SK-N-SH (cell line): ENCODE data around the gene MYPN. TPM values are rescaled to one million over a fixed set of nuclear protein-coding genes. Genes with fewer than 3 reads are reported as not detected.
"Not testable (repeated sequence)": the region's sequence is repeated elsewhere in the genome, so short reads cannot be mapped to it uniquely, and the experiment has no call there.

Experiments
- CTCF ChIA-PET: fragments of 300-600, 350-600 bp; formaldehyde crosslinking; extraction: SDS; loops from one replicate; lab custom pipeline; 2021; lab: Yijun Ruan, JAX
- POLR2A ChIA-PET: fragments of 350-600 bp; sonication (Branson Sonifier 250); formaldehyde crosslinking; extraction: SDS; loops from one replicate; lab custom pipeline; 2020; ENCODE audit warnings: antibody characterized with exemption, inconsistent platforms; lab: Yijun Ruan, JAX
- DNase-seq: peaks from one replicate; pipeline ENCODE4 v3.0.0; 2012
- H2AFZ ChIP-seq: fragments of 200-600 bp; sonication (generic); 2 replicates; pipeline ENCODE4 v1.8.1; 2016; ENCODE audit warnings: antibody characterized with exemption, mild to moderate bottlenecking, low read depth
- H3F3A ChIP-seq: fragments of 200-600 bp; sonication (generic); replicated peaks from 2 replicates; pipeline ENCODE3; 2016; ENCODE audit warnings: antibody characterized with exemption, mild to moderate bottlenecking; ENCODE audit not compliant: insufficient read depth
- H3K27ac ChIP-seq, 2 experiments: fragments of 200-500 bp in 1 of 2; fragments of 200-600 bp in 1 of 2; sonication (Bioruptor generic) in 1 of 2; sonication (generic), shearing (Covaris generic) in 1 of 2; 2 replicates each; pipeline versions ENCODE4 v1.5.1 to v1.6.1; 2014 to 2016; ENCODE audit warnings: low read depth in 2 of 2, inconsistent platforms in 1 of 2, low read length in 1 of 2, mild to moderate bottlenecking in 1 of 2, mixed read lengths in 1 of 2
- H3K27me3 ChIP-seq: fragments of 200-600 bp; sonication (generic), shearing (Covaris generic); 2 replicates; pipeline ENCODE4 v1.6.1; 2016; ENCODE audit warnings: mixed run types; ENCODE audit not compliant: insufficient read depth
- H3K36me3 ChIP-seq, 2 experiments: fragments of 200-500 bp in 1 of 2; fragments of 200-600 bp in 1 of 2; sonication (Bioruptor generic) in 1 of 2; sonication (generic) in 1 of 2; replicated peaks in 1 of 2; 2 replicates each; pipeline versions ENCODE3 to v1.5.1; 2014 to 2016; ENCODE audit warnings: low read length in 1 of 2, mild to moderate bottlenecking in 1 of 2; ENCODE audit not compliant: insufficient read depth in 2 of 2, control insufficient read depth in 1 of 2
- H3K4me1 ChIP-seq, 2 experiments: fragments of 200-500 bp in 1 of 2; fragments of 200-600 bp in 1 of 2; sonication (Bioruptor generic) in 1 of 2; sonication (generic), shearing (Covaris generic) in 1 of 2; 2 replicates each; pipeline versions ENCODE4 v1.5.1 to v1.6.1; 2014 to 2016; ENCODE audit warnings: low read depth in 1 of 2, low read length in 1 of 2, mixed run types in 1 of 2; ENCODE audit not compliant: insufficient read depth in 2 of 2, control insufficient read depth in 1 of 2
- H3K4me2 ChIP-seq: fragments of 200-600 bp; sonication (generic), shearing (Covaris generic); 2 replicates; pipeline ENCODE4 v1.6.1; 2017; ENCODE audit warnings: mixed run types
- H3K4me3 ChIP-seq, 2 experiments: fragments of 200-500 bp in 1 of 2; fragments of 200-600 bp in 1 of 2; sonication (Bioruptor generic) in 1 of 2; sonication (generic), shearing (Covaris generic) in 1 of 2; 2 replicates each; pipeline versions ENCODE4 v1.5.1 to v1.8.1; 2014 to 2016; ENCODE audit warnings: low read depth in 2 of 2, inconsistent platforms in 1 of 2, low read length in 1 of 2, mild to moderate bottlenecking in 1 of 2, mixed read lengths in 1 of 2, moderate library complexity in 1 of 2
- H3K79me2 ChIP-seq: fragments of 200-600 bp; sonication (generic); 2 replicates; pipeline ENCODE4 v1.8.1; 2017; ENCODE audit warnings: mild to moderate bottlenecking; ENCODE audit not compliant: insufficient read depth
- H3K9ac ChIP-seq: fragments of 200-600 bp; sonication (generic); 2 replicates; pipeline ENCODE4 v1.6.1; 2017; ENCODE audit warnings: mixed run types
- H3K9me2 ChIP-seq: fragments of 200-600 bp; sonication (generic); 2 replicates; pipeline ENCODE4 v1.6.1; 2017; ENCODE audit warnings: mixed run types
- H3K9me3 ChIP-seq: fragments of 200-600 bp; sonication (generic); 2 replicates; pipeline ENCODE4 v1.6.1; 2017; ENCODE audit warnings: mixed run types, mild to moderate bottlenecking, moderate library complexity
- H4K20me1 ChIP-seq: fragments of 200-600 bp; sonication (generic); 2 replicates; pipeline ENCODE4 v1.6.1; 2017; ENCODE audit warnings: mild to moderate bottlenecking, mixed run types; ENCODE audit not compliant: insufficient read depth
- CTCF ChIP-seq: fragments of 200-600 bp; sonication (generic); IDR thresholded peaks from 2 replicates; pipeline ENCODE4 v1.6.1; 2017; ENCODE audit warnings: antibody characterized with exemption, mild to moderate bottlenecking, moderate library complexity
- EZH2phosphoT487 ChIP-seq: fragments of 200-600 bp; sonication (generic); IDR thresholded peaks from 2 replicates; pipeline ENCODE4 v1.6.1; 2017; ENCODE audit warnings: low read depth, mixed run types, mild to moderate bottlenecking, antibody characterized with exemption, moderate library complexity, borderline replicate concordance
- NRF1 ChIP-seq: IDR thresholded peaks from 2 replicates; pipeline ENCODE4 v1.6.1; 2012; ENCODE audit warnings: low read depth, mild to moderate bottlenecking, low read length
- REST ChIP-seq: IDR thresholded peaks from 2 replicates; pipeline ENCODE4 v1.6.1; 2012; ENCODE audit warnings: mild to moderate bottlenecking, low read depth, low read length, moderate library complexity
- SMC3 ChIP-seq: IDR thresholded peaks from 2 replicates; pipeline ENCODE4 v1.6.1; 2012; ENCODE audit warnings: low read depth, low read length, improper control_type of control experiment
- WGBS: methylation state at CpG from one replicate; pipeline ENCODE4 v1.1.6; 2017; ENCODE audit warnings: low lambda C conversion rate; 5-methylcytosine and 5-hydroxymethylcytosine counted together
- polyA plus RNA-seq, 3 experiments: library from polyadenylated mRNA; depleted of rRNA; stranded (reverse); fragments of >200 nt; gene quantifications; 2 replicates each; pipeline ENCODE4 v1.2.3, GENCODE V29; 2012

Gene MYPN
- polyA plus RNA-seq, 1 of the 3 experiments (the other 2 are of a cell fraction): 0.43 TPM

- Histone ChIP-seq H3F3A (peaks cover 7% of the 10 kb centered on the region), H3K9me3 (no peaks in the 10 kb centered on the region), H3K4me3 (no peak overlapping the region), H3K36me3 (no peaks in the 10 kb centered on the region), H3K27me3 (no peaks in the 10 kb centered on the region), H3K9ac (no peak overlapping the region), H4K20me1 (no peaks in the 10 kb centered on the region), H3K9me2 (no peaks in the 10 kb centered on the region), H3K27ac (no peak overlapping the region), H3K4me2 (no peak overlapping the region), H3K79me2 (no peaks in the 10 kb centered on the region), H2AFZ (no peak overlapping the region), H3K4me1 (no peaks in the 10 kb centered on the region)
- ChIA-PET POLR2A (no interaction called here), CTCF (interaction anchor here (0.7 kb wide), 1 partner anchor 18 kb away, joined by 5 read pairs; no protein-coding TSS in a partner anchor)
- 82% methylated on average over 6 of the region's 6 CpGs for WGBS
- TF ChIP-seq SMC3: no peak
- no peak for TF ChIP-seq CTCF
- TF ChIP-seq REST: no peak
- TF ChIP-seq EZH2phosphoT487: no peak
- no peak for TF ChIP-seq NRF1
- DNase-seq: no peak
Measured at GRCh38 chr10:68194290-68194689, 85.0 kb downstream of the MYPN start.

- H3K4me3 ChIP-seq, H2AFZ ChIP-seq, H3K9ac ChIP-seq, H3K79me2 ChIP-seq, H3K27me3 ChIP-seq, POLR2A ChIA-PET, H3K9me2 ChIP-seq, DNase-seq, H4K20me1 ChIP-seq, CTCF ChIA-PET, H3K9me3 ChIP-seq, H3K4me1 ChIP-seq, H3F3A ChIP-seq, H3K4me2 ChIP-seq, H3K36me3 ChIP-seq, H3K27ac ChIP-seq: not testable (repeated sequence)
- 71% methylated on average over 2 of the region's 2 CpGs for WGBS
Measured at GRCh38 chr10:68195776-68196175, 86.5 kb downstream of the MYPN start.
